NCI-H2081 (cell line): ENCODE data around the gene LRRIQ1.
"Not testable (repeated sequence)": the region's sequence is repeated elsewhere in the genome, so short reads cannot be mapped to it uniquely, and the experiment has no call there.

Experiments
- DNase-seq, 2 experiments: peaks; one replicate each; lab custom pipeline; 2025; lab: John Stamatoyannopoulos, UW

LRRIQ1 gene

GRCh38 chr12:85036234-85036707 is at the start of gene LRRIQ1, which contains the start of gene TSPAN19:
Gene LRRIQ1 (plus strand): TSS chr12:85036351. CDS start chr12:85038177, 1,826 bp downstream.
Gene TSPAN19 (minus strand): TSS chr12:85036277. CDS start chr12:85029946, 6,331 bp downstream.
- DNase-seq: peak; percentile 91 to 95

GRCh38 chr12:84986586-84986985 is 49.6 kb upstream of the LRRIQ1 start:
- peak; percentile 15 to 45 for DNase-seq

GRCh38 chr12:84994426-84994825 is 41.7 kb upstream of the LRRIQ1 start:
- DNase-seq: peak in 1 of 2 experiments; percentile 19

GRCh38 chr12:84995641-84996040 is 40.5 kb upstream of the LRRIQ1 start:
- no peak for DNase-seq

GRCh38 chr12:84996759-84997158 is 39.4 kb upstream of the LRRIQ1 start:
- DNase-seq: no peak

GRCh38 chr12:84998341-84998740 is 37.8 kb upstream of the LRRIQ1 start:
- DNase-seq: no peak

GRCh38 chr12:85000729-85001128 is 35.4 kb upstream of the LRRIQ1 start:
- no peak for DNase-seq

GRCh38 chr12:85002778-85003296 is 33.3 kb upstream of the LRRIQ1 start:
- no peak for DNase-seq

GRCh38 chr12:85004204-85004603 is 31.9 kb upstream of the LRRIQ1 start:
- DNase-seq: peak in 1 of 2 experiments; percentile 1

GRCh38 chr12:85005047-85005446 is 31.1 kb upstream of the LRRIQ1 start:
- DNase-seq: not testable (repeated sequence)

GRCh38 chr12:85005615-85006014 is 30.5 kb upstream of the LRRIQ1 start:
- DNase-seq: no peak

- no peak for DNase-seq
These were observed 29.9 kb upstream of the LRRIQ1 start for GRCh38 chr12:85006206-85006605.

GRCh38 chr12:85007836-85008235 is 28.3 kb upstream of the LRRIQ1 start:
- DNase-seq: no peak

GRCh38 chr12:85016413-85016812 is 19.7 kb upstream of the LRRIQ1 start:
- DNase-seq: no peak

- DNase-seq: no peak
These were observed 19.0 kb upstream of the LRRIQ1 start for GRCh38 chr12:85017133-85017532.

GRCh38 chr12:85017618-85018017 is 18.5 kb upstream of the LRRIQ1 start:
- DNase-seq: no peak

- no peak for DNase-seq
These were observed 18.1 kb upstream of the LRRIQ1 start for GRCh38 chr12:85018098-85018497.

- DNase-seq: peak; percentile 11 to 18
These were observed 6.7 kb upstream of the LRRIQ1 start for GRCh38 chr12:85029456-85029855.

GRCh38 chr12:85036733-85037132 is 582 bp downstream of the LRRIQ1 start:
- peak in 1 of 2 experiments; percentile 14 for DNase-seq

- no peak for DNase-seq
These were observed 5.2 kb downstream of the LRRIQ1 start for GRCh38 chr12:85041395-85041794.

- no peak for DNase-seq
These were observed 7.7 kb downstream of the LRRIQ1 start for GRCh38 chr12:85043829-85044228.

GRCh38 chr12:85057370-85057963 is 21.3 kb downstream of the LRRIQ1 start:
- DNase-seq: peak; percentile 50 to 53

GRCh38 chr12:85058339-85058738 is 22.2 kb downstream of the LRRIQ1 start:
- no peak for DNase-seq

- no peak for DNase-seq
These were observed 23.4 kb downstream of the LRRIQ1 start for GRCh38 chr12:85059594-85059993.
